Measurements from ENCODE around the gene ASXL2.

DNA sequence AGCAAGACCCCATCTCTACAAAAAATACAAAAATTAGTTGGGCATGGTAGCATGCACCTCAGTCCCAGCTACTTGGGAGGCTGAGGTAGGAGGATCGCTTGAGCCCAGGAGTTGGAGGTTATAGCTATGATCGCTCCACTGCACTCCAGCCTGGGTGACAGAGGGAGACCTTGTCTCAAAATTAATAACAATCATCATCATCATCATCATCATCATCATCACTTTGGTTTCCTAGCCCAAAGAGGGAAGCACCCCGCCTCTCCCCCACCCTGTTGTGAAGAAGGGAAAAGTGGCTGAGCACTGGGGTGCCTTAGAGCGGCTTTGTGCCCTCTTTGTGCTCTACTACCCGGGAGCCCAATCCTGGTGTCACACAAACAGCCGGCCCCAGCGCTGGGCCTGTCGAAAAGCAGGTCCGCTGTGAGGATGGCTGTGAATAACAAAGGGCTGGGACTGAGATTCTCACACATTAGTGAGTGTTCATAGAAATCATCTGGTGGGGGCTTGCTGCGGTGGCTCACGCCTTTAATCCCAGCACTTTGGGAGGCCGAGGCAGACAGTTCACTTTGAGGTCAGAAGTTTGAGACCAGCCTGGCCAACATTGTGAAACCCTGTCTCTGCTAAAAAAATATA, 42.6 kb upstream of the ASXL2 start:
- TF ChIP-seq, protein P1, sequence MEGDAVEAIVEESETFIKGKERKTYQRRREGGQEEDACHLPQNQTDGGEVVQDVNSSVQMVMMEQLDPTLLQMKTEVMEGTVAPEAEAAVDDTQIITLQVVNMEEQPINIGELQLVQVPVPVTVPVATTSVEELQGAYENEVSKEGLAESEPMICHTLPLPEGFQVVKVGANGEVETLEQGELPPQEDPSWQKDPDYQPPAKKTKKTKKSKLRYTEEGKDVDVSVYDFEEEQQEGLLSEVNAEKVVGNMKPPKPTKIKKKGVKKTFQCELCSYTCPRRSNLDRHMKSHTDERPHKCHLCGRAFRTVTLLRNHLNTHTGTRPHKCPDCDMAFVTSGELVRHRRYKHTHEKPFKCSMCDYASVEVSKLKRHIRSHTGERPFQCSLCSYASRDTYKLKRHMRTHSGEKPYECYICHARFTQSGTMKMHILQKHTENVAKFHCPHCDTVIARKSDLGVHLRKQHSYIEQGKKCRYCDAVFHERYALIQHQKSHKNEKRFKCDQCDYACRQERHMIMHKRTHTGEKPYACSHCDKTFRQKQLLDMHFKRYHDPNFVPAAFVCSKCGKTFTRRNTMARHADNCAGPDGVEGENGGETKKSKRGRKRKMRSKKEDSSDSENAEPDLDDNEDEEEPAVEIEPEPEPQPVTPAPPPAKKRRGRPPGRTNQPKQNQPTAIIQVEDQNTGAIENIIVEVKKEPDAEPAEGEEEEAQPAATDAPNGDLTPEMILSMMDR (conservative IDR thresholded peaks at IDR 0.05) = no peak
- no peak for TF ChIP-seq EZH2 (IDR thresholded peaks at IDR 0.05; ENCODE audit: low read depth)

Data from PC-9 (cell line).